PC-3 (cell line): ENCODE data around the gene CRY1. TPM values are rescaled to one million over a fixed set of nuclear protein-coding genes. Genes with fewer than 3 reads are reported as not detected.

Source experiments
- ATAC-seq: fragments of 200-7000 bp; cut with Tn5 transposase; 2 replicates; pipeline ENCODE4 v1.9.1; 2020; ENCODE audit warnings: mild to moderate bottlenecking, moderate library complexity
- BruUV-seq: library from RNA; stranded (reverse); fragments of 400-500 nt; replicated peaks from 2 replicates; lab custom pipeline; 2021; lab: Mats Ljungman, UMichigan
- CTCF ChIA-PET: fragments of 300-600 bp; sonication (Branson Sonifier 250); formaldehyde crosslinking; loops from one replicate; lab custom pipeline; 2022; ENCODE audit warnings: antibody characterized with exemption; lab: Charles Lee
- POLR2A ChIA-PET: fragments of 300-600 bp; sonication (Branson Sonifier 250); formaldehyde crosslinking; loops from one replicate; lab custom pipeline; 2022; ENCODE audit warnings: antibody characterized with exemption; ENCODE audit not compliant: unreplicated experiment; lab: Charles Lee
- DNase-seq: peaks from one replicate; pipeline ENCODE4 v3.0.0-alpha.2; 2015
- H2AFZ ChIP-seq: fragments of 300-600 bp; sonication (generic); 2 replicates; pipeline ENCODE4 v1.6.0; 2016; ENCODE audit warnings: antibody characterized with exemption, low read length
- H3F3A ChIP-seq: fragments of 300-600 bp; sonication (generic); one replicate; pipeline ENCODE4 v1.6.0; 2017; ENCODE audit warnings: antibody characterized with exemption, low read length, control low read depth, mild to moderate bottlenecking; ENCODE audit not compliant: unreplicated experiment
- H3K27ac ChIP-seq: fragments of 300-600 bp; sonication (generic); 2 replicates; pipeline ENCODE4 v1.5.1; 2016; ENCODE audit warnings: mild to moderate bottlenecking, low read length
- H3K27me3 ChIP-seq: fragments of 300-600 bp; sonication (generic); 2 replicates; pipeline ENCODE4 v1.6.1; 2016; ENCODE audit warnings: low read length, mixed read lengths
- H3K36me3 ChIP-seq: fragments of 300-600 bp; sonication (generic); 2 replicates; pipeline ENCODE4 v1.6.1; 2016; ENCODE audit warnings: low read depth, mixed run types, low read length, mixed read lengths
- H3K4me1 ChIP-seq: fragments of 300-600 bp; sonication (generic); 2 replicates; pipeline ENCODE4 v1.5.1; 2016; ENCODE audit warnings: low read length; ENCODE audit not compliant: insufficient read depth
- H3K4me2 ChIP-seq: fragments of 300-600 bp; sonication (generic); 2 replicates; pipeline ENCODE4 v1.6.0; 2016; ENCODE audit warnings: low read length
- H3K4me3 ChIP-seq: fragments of 300-600 bp; sonication (generic); 2 replicates; pipeline ENCODE4 v1.5.1; 2016; ENCODE audit warnings: mild to moderate bottlenecking, low read length, mixed read lengths
- H3K79me2 ChIP-seq: fragments of 300-600 bp; sonication (generic); 2 replicates; pipeline ENCODE4 v1.6.1; 2017; ENCODE audit warnings: low read length, mixed read lengths
- H3K9ac ChIP-seq: fragments of 300-600 bp; sonication (generic); 2 replicates; pipeline ENCODE4 v1.6.0; 2016; ENCODE audit warnings: mild to moderate bottlenecking, low read length
- H3K9me2 ChIP-seq: fragments of 300-600 bp; sonication (generic); replicated peaks from 2 replicates; pipeline ENCODE4 v1.6.1; 2016; ENCODE audit warnings: mixed run types, low read length, mixed read lengths
- H3K9me3 ChIP-seq: fragments of 300-600 bp; sonication (generic); 2 replicates; pipeline ENCODE4 v1.6.1; 2016; ENCODE audit warnings: low read length, mixed read lengths
- H4K20me1 ChIP-seq: fragments of 300-600 bp; sonication (generic); 2 replicates; pipeline ENCODE4 v1.6.1; 2016; ENCODE audit warnings: low read length, mixed read lengths
- EZH2 ChIP-seq: fragments of 300-600 bp; sonication (generic); IDR thresholded peaks from one replicate; pipeline ENCODE4 v1.6.1; 2017; ENCODE audit warnings: antibody characterized with exemption, mild to moderate bottlenecking, low read length; ENCODE audit not compliant: unreplicated experiment
- EZH2phosphoT487 ChIP-seq: fragments of 300-600 bp; sonication (generic); IDR thresholded peaks from 2 replicates; pipeline ENCODE4 v1.6.1; 2018; ENCODE audit warnings: mild to moderate bottlenecking, antibody characterized with exemption, low read length, borderline replicate concordance
- intact Hi-C: fragments of 100-400 bp; cut with micrococcal nuclease; formaldehyde crosslinking; loops from 2 replicates; pipeline ENCODE4 v1.9.0; 2023
- total RNA-seq: library from RNA; depleted of rRNA; stranded (reverse); fragments of >200 nt; gene quantifications from 2 replicates; pipeline ENCODE4 v1.2.3, GENCODE V29; 2014
- TF ChIP-seq, protein P1 (sequence below): fragments of 300-600 bp; sonication (generic); conservative IDR thresholded peaks from 2 replicates; pipeline ENCODE4 v1.5.1; 2017; ENCODE audit warnings: antibody characterized with exemption, low read depth, mild to moderate bottlenecking, low read length

The CRY1 gene
- total RNA-seq, 1 experiment from 2014 or later: 32.0 TPM

DNA sequence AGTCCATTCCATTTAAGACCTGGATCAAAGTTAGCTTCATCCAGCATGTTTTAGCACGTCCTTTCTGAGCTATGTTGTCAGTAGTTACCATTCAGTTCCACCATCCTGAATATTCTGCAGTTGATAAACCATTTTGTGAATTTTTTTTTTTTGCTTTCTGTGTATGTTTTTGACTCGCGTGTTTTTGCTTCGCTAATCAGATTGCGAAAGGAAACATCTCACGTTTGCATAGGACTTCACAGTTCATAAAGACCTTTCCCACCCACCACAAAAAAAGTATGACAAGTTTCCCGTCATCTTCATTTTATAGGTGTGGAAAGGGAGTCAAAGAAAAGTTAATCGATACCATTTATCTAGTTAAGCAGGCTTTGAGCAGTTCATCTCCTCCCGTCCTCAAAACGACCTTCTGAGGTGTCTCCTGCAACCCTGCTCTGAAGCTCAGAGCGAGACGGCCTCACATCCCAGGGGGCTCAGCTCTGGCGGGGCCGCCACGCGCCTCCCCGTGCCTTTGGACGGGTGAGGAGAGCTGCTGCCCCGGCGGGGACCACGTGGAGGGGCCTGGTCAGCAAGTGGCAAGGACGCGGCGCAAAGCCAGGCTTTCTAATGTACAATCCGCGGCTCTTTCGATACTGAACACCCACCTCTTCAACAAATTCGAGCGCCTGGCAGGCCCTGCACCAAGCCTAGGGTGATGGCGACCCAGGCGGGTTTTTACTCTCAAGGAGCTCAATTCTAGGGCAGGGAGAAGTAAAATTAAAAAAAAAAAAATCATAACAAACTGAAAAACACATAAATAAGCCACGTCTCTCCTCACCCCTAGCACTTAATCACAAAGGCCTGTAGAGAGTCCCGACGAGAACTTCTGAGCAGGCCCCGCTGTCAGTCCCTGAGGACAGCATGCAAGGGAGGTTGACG is 138.6 kb downstream of the CRY1 start:
- peaks cover 38% of the 10 kb centered on the region for H3K79me2 ChIP-seq
- H3K27ac ChIP-seq: no peak overlapping the region
- ChIA-PET CTCF (interaction anchor here (0.7 kb wide), 1 partner anchor 17 kb away, joined by 3 read pairs; no protein-coding TSS in a partner anchor), POLR2A (interaction anchor here (0.6 to 1.5 kb wide), 2 partner anchors 32 to 137 kb away, joined by 5 to 10 read pairs; partner anchors contain the start of gene MTERF2)
- peaks cover 5% of the 10 kb centered on the region for H3F3A ChIP-seq
- DNase-seq: no peak
- peaks cover 20% of the 10 kb centered on the region for H3K4me1 ChIP-seq
- no peaks in the 10 kb centered on the region for H3K36me3 ChIP-seq
- TF ChIP-seq, protein P1, sequence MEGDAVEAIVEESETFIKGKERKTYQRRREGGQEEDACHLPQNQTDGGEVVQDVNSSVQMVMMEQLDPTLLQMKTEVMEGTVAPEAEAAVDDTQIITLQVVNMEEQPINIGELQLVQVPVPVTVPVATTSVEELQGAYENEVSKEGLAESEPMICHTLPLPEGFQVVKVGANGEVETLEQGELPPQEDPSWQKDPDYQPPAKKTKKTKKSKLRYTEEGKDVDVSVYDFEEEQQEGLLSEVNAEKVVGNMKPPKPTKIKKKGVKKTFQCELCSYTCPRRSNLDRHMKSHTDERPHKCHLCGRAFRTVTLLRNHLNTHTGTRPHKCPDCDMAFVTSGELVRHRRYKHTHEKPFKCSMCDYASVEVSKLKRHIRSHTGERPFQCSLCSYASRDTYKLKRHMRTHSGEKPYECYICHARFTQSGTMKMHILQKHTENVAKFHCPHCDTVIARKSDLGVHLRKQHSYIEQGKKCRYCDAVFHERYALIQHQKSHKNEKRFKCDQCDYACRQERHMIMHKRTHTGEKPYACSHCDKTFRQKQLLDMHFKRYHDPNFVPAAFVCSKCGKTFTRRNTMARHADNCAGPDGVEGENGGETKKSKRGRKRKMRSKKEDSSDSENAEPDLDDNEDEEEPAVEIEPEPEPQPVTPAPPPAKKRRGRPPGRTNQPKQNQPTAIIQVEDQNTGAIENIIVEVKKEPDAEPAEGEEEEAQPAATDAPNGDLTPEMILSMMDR: no peak
- TF ChIP-seq EZH2phosphoT487 (no peak), EZH2 (no peak)
- H3K9me3 ChIP-seq: no peaks in the 10 kb centered on the region
- H2AFZ ChIP-seq: peak overlapping the region; percentile 98
- ATAC-seq: no peak
- BruUV-seq: TSS peak; percentile 56
- peak overlapping the region; percentile 82 for H3K9ac ChIP-seq
- H3K4me3 ChIP-seq: peak overlapping the region; percentile 80
- H4K20me1 ChIP-seq: peaks cover 6% of the 10 kb centered on the region; the same call in 1 of the 2 replicates
- intact Hi-C loops: loop anchor here (1.0 to 5.0 kb wide), 4 partner anchors 103 to 657 kb away; partner anchors contain the start of gene RIC8B
- H3K27me3 ChIP-seq: no peaks in the 10 kb centered on the region
- no peaks in the 10 kb centered on the region for H3K9me2 ChIP-seq
- peak overlapping the region; percentile 79 for H3K4me2 ChIP-seq

DNA sequence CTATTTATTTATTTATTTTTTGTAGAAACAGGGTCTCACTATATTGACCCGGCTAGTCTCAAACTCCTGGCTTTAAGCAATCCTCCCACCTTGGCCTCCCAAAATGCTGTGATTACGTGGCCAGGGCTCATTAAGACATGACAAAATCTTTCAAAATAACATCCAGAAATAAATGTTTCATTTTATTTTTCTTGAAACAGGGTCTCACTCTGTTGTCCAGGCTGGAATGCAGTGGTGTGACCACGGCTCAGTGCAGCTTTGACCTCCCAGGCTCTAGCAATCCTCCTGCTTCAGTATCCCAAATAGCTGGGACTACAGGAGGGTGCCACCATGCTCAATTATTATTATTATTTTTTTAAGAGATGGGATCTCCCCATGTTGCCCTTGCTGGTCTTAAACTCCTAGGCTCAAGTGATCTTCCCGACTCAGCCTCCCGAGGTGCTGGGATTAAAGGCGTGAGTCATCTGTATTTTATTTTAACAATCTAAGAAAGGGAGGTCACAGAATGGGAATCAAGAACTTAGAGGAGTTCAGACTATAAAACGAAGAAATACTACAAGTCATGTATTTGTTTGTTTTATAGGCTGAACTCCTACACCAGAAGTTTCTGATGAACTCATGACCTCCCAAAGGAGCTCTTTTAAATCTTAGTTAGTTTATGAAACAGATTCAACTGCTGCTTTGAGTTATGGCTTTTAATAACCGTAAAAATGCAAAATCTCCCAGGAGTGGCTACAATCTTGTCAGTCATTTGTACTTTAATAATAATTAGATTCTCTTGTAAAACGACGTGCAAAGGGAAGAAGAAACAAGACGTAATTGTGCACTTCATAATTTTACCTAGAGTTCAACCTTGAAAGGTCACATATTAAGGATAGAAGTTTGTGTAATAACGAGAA is 139.7 kb downstream of the CRY1 start:
- no TSS peak for BruUV-seq
- Histone ChIP-seq H3K9me2 (no peaks in the 10 kb centered on the region), H3F3A (peaks cover 5% of the 10 kb centered on the region), H3K27me3 (no peaks in the 10 kb centered on the region), H3K79me2 (peaks cover 27% of the 10 kb centered on the region), H3K9ac (no peak overlapping the region), H3K36me3 (no peaks in the 10 kb centered on the region), H3K4me3 (peak overlapping the region; percentile 12; the same call in 1 of the 2 replicates), H3K9me3 (no peaks in the 10 kb centered on the region), H2AFZ (0 out of 2 replicates have a peak overlapping the region, but pooled peaks have one; percentile 1), H3K27ac (no peak overlapping the region), H3K4me2 (peak overlapping the region; percentile 79), H3K4me1 (peaks cover 20% of the 10 kb centered on the region), H4K20me1 (peaks cover 6% of the 10 kb centered on the region; the same call in 1 of the 2 replicates)
- peak; percentile 2; the same call in 1 of the 2 replicates for ATAC-seq
- ChIA-PET POLR2A (interaction anchor here (0.7 kb wide), 1 partner anchor 305 kb away, joined by 3 read pairs; no protein-coding TSS in a partner anchor), CTCF (no interaction called here)
- peak; percentile 58 for DNase-seq
- TF ChIP-seq, protein P1: no peak
- TF ChIP-seq EZH2 (no peak), EZH2phosphoT487 (no peak)
- intact Hi-C loops: no loop called here
